Kidney epithelial cell (primary cell): ENCODE measurements around the gene HOXB7. TPM values are rescaled to one million over a fixed set of nuclear protein-coding genes. Genes with fewer than 3 reads are reported as not detected.

ENCODE experiments used
- DNase-seq: peaks from one replicate; pipeline ENCODE4 v3.0.0-alpha.2; 2010; ENCODE audit warnings: low read depth
- H3K27me3 ChIP-seq: 2 replicates; pipeline ENCODE4 v1.6.0; 2011; ENCODE audit warnings: low read length; ENCODE audit not compliant: control insufficient read depth, insufficient read depth
- H3K36me3 ChIP-seq: 2 replicates; pipeline ENCODE4 v1.5.1; 2011; ENCODE audit warnings: low read length; ENCODE audit not compliant: control insufficient read depth, insufficient read depth
- H3K4me3 ChIP-seq: 2 replicates; pipeline ENCODE4 v1.5.1; 2011; ENCODE audit warnings: low read depth, mild to moderate bottlenecking, control low read depth, low read length
- total RNA-seq: library from RNA; depleted of rRNA; stranded (reverse); fragments of >200 nt; gene quantifications from 2 replicates; pipeline ENCODE4 v1.2.3, GENCODE V29; 2015
- TF ChIP-seq, protein P1 (sequence below): IDR thresholded peaks from 2 replicates; pipeline ENCODE4 v1.5.1; 2011; ENCODE audit warnings: mild to moderate bottlenecking, moderate library complexity, low read length, control low read depth, inconsistent platforms; ENCODE audit not compliant: insufficient read depth, poor library complexity, severe bottlenecking

The HOXB7 gene
- 26.3 and 27.2 TPM in 2 replicates for total RNA-seq

- DNase-seq, result no peak
- TF ChIP-seq, protein P1, sequence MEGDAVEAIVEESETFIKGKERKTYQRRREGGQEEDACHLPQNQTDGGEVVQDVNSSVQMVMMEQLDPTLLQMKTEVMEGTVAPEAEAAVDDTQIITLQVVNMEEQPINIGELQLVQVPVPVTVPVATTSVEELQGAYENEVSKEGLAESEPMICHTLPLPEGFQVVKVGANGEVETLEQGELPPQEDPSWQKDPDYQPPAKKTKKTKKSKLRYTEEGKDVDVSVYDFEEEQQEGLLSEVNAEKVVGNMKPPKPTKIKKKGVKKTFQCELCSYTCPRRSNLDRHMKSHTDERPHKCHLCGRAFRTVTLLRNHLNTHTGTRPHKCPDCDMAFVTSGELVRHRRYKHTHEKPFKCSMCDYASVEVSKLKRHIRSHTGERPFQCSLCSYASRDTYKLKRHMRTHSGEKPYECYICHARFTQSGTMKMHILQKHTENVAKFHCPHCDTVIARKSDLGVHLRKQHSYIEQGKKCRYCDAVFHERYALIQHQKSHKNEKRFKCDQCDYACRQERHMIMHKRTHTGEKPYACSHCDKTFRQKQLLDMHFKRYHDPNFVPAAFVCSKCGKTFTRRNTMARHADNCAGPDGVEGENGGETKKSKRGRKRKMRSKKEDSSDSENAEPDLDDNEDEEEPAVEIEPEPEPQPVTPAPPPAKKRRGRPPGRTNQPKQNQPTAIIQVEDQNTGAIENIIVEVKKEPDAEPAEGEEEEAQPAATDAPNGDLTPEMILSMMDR, result no peak
- Histone ChIP-seq H3K36me3 (peaks cover 1% of the 10 kb centered on the region), H3K4me3 (peak within 1 kb of the TSS; percentile 73), H3K27me3 (no peaks in the 10 kb centered on the region)
Measured at GRCh38 chr17:48610282-48611211, at the start of gene HOXB7. TSS of gene HOXB7 (minus strand) at chr17:48611017. CDS start at chr17:48610918, 99 bp downstream.

- H3K27me3 ChIP-seq, result no peaks in the 10 kb centered on the region
- H3K4me3 ChIP-seq, result no peak overlapping the region
- no peak for DNase-seq
- no peaks in the 10 kb centered on the region for H3K36me3 ChIP-seq
- TF ChIP-seq, protein P1, result no peak
Measured at GRCh38 chr17:48655913-48656312, 45.1 kb upstream of the HOXB7 start.

DNA sequence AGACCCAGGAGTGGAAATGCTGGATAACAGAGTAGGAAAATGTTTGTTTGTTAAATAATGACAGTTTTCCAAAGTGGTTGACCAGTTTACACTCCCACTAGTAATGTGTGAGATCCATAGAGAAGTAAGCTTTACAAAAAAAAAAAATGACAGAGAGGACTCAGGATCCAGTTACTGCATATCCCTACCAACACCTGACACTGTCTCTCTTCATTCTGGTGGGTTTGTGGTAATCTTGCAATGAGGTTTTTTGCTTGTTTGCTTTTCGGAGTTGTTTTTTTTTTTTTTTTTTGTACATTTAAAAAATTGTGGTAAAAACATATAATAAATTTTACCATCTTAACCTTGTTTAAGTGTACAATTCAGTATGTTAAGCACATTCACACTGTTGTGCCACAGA, 38.9 kb upstream of the HOXB7 start:
- H3K27me3 ChIP-seq, result no peaks in the 10 kb centered on the region
- H3K36me3 ChIP-seq, result no peaks in the 10 kb centered on the region
- TF ChIP-seq, protein P1, result no peak
- DNase-seq, result no peak
- H3K4me3 ChIP-seq, result no peak overlapping the region

GRCh38 chr17:48647963-48648245, 37.1 kb upstream of the HOXB7 start:
- Histone ChIP-seq H3K27me3 (no peaks in the 10 kb centered on the region), H3K36me3 (no peaks in the 10 kb centered on the region), H3K4me3 (peak overlapping the region; percentile 74)
- TF ChIP-seq, protein P1, result no peak
- no peak for DNase-seq

DNA sequence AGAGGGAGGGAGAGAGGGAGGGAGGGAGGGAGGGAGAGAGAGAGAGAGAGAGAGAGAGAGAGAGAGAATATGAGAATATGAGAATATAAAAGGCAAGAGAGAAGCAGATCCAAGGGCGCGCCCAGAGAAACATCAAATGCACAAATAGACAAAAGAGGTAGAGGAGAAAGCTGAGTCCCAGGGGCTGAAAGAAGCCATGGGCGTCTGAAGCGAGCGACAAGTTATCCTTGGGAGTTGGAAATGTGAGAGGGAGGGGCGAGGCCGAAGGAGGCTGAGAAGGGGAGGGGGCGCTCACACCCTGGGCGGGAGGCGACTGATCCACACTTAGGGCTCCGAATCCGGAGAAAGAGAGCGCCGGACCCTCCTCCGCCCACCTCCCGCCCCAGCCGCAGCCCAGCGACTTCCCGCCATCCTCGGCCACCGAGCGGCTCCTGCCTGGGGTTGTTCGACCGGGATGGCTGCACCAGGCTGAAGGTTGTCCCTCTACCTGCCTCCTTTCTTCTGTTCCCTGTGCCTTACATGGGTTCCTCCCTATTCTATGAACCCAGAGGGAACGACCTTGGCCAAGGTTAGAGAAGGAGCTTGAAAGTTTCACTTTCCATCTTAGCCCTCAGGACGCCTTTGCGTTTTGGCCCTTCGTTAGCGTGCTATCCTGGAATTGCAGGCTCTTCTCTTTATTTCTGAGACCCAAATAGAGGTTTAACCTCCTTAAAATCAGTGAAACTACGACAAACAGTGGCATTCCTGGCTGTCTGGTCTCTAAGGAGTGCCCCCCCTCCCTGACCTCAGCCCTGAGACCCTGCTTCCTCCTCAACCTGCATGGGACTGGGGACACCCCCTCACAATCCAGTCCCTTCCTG, 36.5 kb upstream of the HOXB7 start:
- DNase-seq, result no peak
- TF ChIP-seq, protein P1, result no peak
- Histone ChIP-seq H3K36me3 (peaks cover 1% of the 10 kb centered on the region), H3K27me3 (no peaks in the 10 kb centered on the region), H3K4me3 (peak overlapping the region; percentile 74)
